ENCODE results near the gene DTNB. TPM values are rescaled to one million over a fixed set of nuclear protein-coding genes. Genes with fewer than 3 reads are reported as not detected.

Gene DTNB
- total RNA-seq, 1 experiment from 2014 or later, result 19.6 TPM

DNA sequence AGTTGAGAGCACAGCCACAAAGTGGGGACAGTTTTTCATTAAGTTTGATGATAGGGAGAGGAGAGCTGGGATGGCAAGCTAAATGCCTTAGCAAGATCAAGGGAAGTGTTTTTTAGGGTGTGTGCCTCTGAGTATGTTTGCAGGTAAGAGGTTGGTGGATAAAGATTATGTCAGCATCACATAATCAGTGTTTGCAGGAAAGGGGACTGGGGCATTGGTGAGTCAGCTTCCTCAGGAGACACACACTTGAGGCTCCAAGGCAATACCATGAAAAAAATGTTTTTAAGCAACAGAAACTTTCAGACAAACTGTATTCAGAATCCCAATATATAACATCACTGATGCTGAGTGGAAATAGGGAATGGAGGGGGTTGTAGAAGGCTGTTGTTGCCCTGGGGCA is 25.4 kb upstream of the DTNB start:
- CTCF ChIA-PET, result interaction anchor here (1.4 kb wide), 1 partner anchor 8 kb away, joined by 5 read pairs; no protein-coding TSS in a partner anchor
- H3K9me3 ChIP-seq (ENCODE audit: low read depth, low read length, poor library complexity, severe bottlenecking), result no peaks in the 10 kb centered on the region
- no peak for TF ChIP-seq EZH2 (IDR thresholded peaks at IDR 0.05; ENCODE audit: borderline replicate concordance, low read depth, low read length, poor library complexity, severe bottlenecking)
- TF ChIP-seq, protein P1, sequence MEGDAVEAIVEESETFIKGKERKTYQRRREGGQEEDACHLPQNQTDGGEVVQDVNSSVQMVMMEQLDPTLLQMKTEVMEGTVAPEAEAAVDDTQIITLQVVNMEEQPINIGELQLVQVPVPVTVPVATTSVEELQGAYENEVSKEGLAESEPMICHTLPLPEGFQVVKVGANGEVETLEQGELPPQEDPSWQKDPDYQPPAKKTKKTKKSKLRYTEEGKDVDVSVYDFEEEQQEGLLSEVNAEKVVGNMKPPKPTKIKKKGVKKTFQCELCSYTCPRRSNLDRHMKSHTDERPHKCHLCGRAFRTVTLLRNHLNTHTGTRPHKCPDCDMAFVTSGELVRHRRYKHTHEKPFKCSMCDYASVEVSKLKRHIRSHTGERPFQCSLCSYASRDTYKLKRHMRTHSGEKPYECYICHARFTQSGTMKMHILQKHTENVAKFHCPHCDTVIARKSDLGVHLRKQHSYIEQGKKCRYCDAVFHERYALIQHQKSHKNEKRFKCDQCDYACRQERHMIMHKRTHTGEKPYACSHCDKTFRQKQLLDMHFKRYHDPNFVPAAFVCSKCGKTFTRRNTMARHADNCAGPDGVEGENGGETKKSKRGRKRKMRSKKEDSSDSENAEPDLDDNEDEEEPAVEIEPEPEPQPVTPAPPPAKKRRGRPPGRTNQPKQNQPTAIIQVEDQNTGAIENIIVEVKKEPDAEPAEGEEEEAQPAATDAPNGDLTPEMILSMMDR (conservative IDR thresholded peaks at IDR 0.05; ENCODE audit: low read depth, low read length), result no peak
- H3K4me1 ChIP-seq (ENCODE audit: insufficient read depth, low read length, poor library complexity, severe bottlenecking), result peaks cover 3% of the 10 kb centered on the region
- no peaks in the 10 kb centered on the region for H3K36me3 ChIP-seq (ENCODE audit: insufficient read depth, low read length, poor library complexity, severe bottlenecking)
- POLR2A ChIA-PET (ENCODE audit: low non-redundant PET), result no interaction called here
- H3K27ac ChIP-seq (ENCODE audit: low read depth, low read length, poor library complexity, severe bottlenecking), result no peak overlapping the region
- H3K27me3 ChIP-seq (replicated peaks; ENCODE audit: insufficient read depth, low read depth, low read length, poor library complexity), result no peaks in the 10 kb centered on the region
- BruUV-seq (replicated peaks), result no TSS peak
- no peak overlapping the region for H3K4me3 ChIP-seq (ENCODE audit: low read depth, low read length, poor library complexity, severe bottlenecking)
- intact Hi-C loops (cut with micrococcal nuclease; ENCODE audit: unreplicated experiment), result no loop called here
- DNase-seq (ENCODE audit: low spot score), result no peak

DNA sequence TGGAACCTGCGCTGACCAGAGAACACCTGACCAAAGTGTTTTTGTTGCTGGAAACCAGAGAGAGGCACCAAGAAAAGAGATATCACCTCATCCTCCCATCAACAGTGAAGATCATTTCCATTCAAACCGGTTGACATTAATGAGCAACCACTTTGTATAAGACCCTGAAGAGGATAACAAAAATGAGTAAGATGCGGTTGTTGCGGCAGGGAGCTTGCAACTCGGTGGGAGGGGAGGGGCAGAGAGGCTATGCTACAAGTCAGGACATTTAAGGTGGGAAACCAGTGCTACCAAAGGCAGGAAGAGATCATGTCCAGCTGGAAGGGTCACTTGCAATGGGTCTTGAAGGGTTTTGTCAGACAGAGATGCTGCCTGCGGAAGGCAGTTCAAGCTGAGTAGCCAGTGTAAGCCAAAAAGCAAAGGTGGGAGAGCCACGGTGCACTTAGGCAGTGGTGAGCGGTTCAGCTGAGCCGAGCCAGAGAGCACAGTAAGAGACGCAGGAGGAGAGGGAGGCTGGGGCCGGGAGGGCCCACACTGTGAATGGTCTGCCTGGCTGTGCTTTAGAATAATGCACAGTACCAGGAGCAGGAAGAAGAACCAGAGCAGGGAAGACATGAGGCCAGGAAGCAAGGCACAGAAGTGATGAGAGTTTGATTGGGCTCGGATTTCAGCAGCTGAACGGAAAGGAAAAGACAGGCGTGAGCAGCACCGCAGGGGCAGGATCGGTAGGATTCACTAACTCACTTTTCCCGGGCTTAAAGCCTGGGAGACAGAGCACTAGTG is 24.4 kb upstream of the DTNB start:
- Histone ChIP-seq H3K9me3 (ENCODE audit: low read depth, low read length, poor library complexity, severe bottlenecking) (no peaks in the 10 kb centered on the region), H3K4me1 (ENCODE audit: insufficient read depth, low read length, poor library complexity, severe bottlenecking) (peaks cover 3% of the 10 kb centered on the region), H3K36me3 (ENCODE audit: insufficient read depth, low read length, poor library complexity, severe bottlenecking) (no peaks in the 10 kb centered on the region), H3K4me3 (ENCODE audit: low read depth, low read length, poor library complexity, severe bottlenecking) (no peak overlapping the region), H3K27ac (ENCODE audit: low read depth, low read length, poor library complexity, severe bottlenecking) (no peak overlapping the region), H3K27me3 (replicated peaks; ENCODE audit: insufficient read depth, low read depth, low read length, poor library complexity) (no peaks in the 10 kb centered on the region)
- ChIA-PET CTCF (interaction anchor here (0.6 kb wide), 1 partner anchor 114 kb away, joined by 4 read pairs; no protein-coding TSS in a partner anchor), POLR2A (ENCODE audit: low non-redundant PET) (no interaction called here)
- no TSS peak for BruUV-seq (replicated peaks)
- intact Hi-C loops (cut with micrococcal nuclease; ENCODE audit: unreplicated experiment), result no loop called here
- TF ChIP-seq EZH2 (IDR thresholded peaks at IDR 0.05; ENCODE audit: borderline replicate concordance, low read depth, low read length, poor library complexity, severe bottlenecking), result no peak
- TF ChIP-seq, protein P1 (conservative IDR thresholded peaks at IDR 0.05; ENCODE audit: low read depth, low read length), result no peak
- DNase-seq (ENCODE audit: low spot score), result no peak

DNA sequence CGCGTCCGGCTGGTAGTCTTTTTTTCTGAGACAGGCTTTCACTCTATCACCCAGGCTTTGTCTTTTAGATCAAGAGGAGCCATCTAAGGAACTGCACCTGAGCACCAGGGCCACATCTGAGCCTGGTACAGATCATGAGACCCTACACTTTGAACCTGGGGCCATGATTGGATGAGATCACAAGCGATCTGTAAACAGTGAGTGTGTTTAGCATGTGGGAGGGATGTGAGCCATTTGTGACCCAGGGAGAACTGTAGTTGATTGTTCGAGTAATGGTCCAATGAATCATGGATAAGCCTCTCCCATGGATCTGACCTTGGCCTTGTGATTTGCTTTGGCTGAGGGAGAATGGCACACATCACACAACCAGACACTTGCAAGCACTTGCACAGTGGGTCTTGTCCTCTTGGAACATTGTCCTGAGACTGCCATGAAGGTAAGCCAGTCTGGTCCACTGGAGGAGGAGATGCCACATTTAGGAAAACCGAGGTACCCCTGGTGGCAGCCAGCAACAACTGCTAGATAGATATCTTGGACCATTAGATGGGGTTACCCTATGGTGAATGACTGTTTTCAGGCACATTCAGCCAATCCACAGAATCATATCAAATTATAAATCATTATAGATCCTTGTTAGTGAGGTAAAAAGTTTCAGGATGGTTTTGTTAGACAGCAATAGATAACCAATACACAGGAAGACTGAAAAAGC is 19.5 kb upstream of the DTNB start:
- H3K4me3 ChIP-seq (ENCODE audit: low read depth, low read length, poor library complexity, severe bottlenecking), result no peak overlapping the region
- no peaks in the 10 kb centered on the region for H3K27me3 ChIP-seq (replicated peaks; ENCODE audit: insufficient read depth, low read depth, low read length, poor library complexity)
- ChIA-PET POLR2A (ENCODE audit: low non-redundant PET) (no interaction called here), CTCF (no interaction called here)
- no TSS peak for BruUV-seq (replicated peaks)
- H3K27ac ChIP-seq (ENCODE audit: low read depth, low read length, poor library complexity, severe bottlenecking), result no peak overlapping the region
- no peaks in the 10 kb centered on the region for H3K36me3 ChIP-seq (ENCODE audit: insufficient read depth, low read length, poor library complexity, severe bottlenecking)
- TF ChIP-seq, protein P1 (conservative IDR thresholded peaks at IDR 0.05; ENCODE audit: low read depth, low read length), result no peak
- TF ChIP-seq EZH2 (IDR thresholded peaks at IDR 0.05; ENCODE audit: borderline replicate concordance, low read depth, low read length, poor library complexity, severe bottlenecking), result no peak
- H3K9me3 ChIP-seq (ENCODE audit: low read depth, low read length, poor library complexity, severe bottlenecking), result no peaks in the 10 kb centered on the region
- no peak for DNase-seq (ENCODE audit: low spot score)
- intact Hi-C loops (cut with micrococcal nuclease; ENCODE audit: unreplicated experiment), result no loop called here
- no peaks in the 10 kb centered on the region for H3K4me1 ChIP-seq (ENCODE audit: insufficient read depth, low read length, poor library complexity, severe bottlenecking)

Data from A673 (cell line).